Loucy (cell line): Measurements from ENCODE around the gene RPP25L.

Experiments
- CTCF ChIP-seq: fragments of 200-600 bp; sonication (generic); conservative IDR thresholded peaks from 2 replicates; pipeline ENCODE4 v1.5.1; 2014; ENCODE audit warnings: mild to moderate bottlenecking, antibody characterized with exemption, low read length
- EZH2phosphoT487 ChIP-seq: fragments of 200-600 bp; IDR thresholded peaks from 2 replicates; pipeline ENCODE4 v1.6.1; 2018; ENCODE audit warnings: antibody characterized with exemption, mild to moderate bottlenecking, moderate library complexity, borderline replicate concordance

GRCh38 chr9:34606905-34607304, 5.0 kb downstream of the RPP25L start:
- TF ChIP-seq CTCF, result no peak
- no peak for TF ChIP-seq EZH2phosphoT487
